Spinal cord (tissue), 10 donors: ENCODE measurements around the gene LRRC9. TPM values are rescaled to one million over a fixed set of nuclear protein-coding genes. Genes with fewer than 3 reads are reported as not detected.
A peak's percentile ranks its signal among the peaks of the same experiment; 100 is the strongest.
"Not testable (repeated sequence)": the region's sequence is repeated elsewhere in the genome, so short reads cannot be mapped to it uniquely, and the experiment has no call there.

ENCODE experiments used
- DNase-seq, 6 donors: peaks; one replicate each; pipeline versions ENCODE4 v3.0.0 to v3.0.0-alpha.2; 2013 to 2015; ENCODE audit warnings: low spot score in 6 of 6, low read depth in 4 of 6
- H3K27ac ChIP-seq: one replicate; pipeline ENCODE4 v1.5.1; 2013; ENCODE audit warnings: low read depth, low read length, control low read depth
- H3K27me3 ChIP-seq: one replicate; pipeline ENCODE4 v1.6.1; 2013; ENCODE audit warnings: low read length; ENCODE audit not compliant: control insufficient read depth, insufficient read depth
- H3K36me3 ChIP-seq: one replicate; pipeline ENCODE4 v1.6.1; 2013; ENCODE audit warnings: low read length; ENCODE audit not compliant: control insufficient read depth, insufficient read depth
- H3K4me1 ChIP-seq: one replicate; pipeline ENCODE4 v1.6.1; 2013; ENCODE audit warnings: low read length; ENCODE audit not compliant: control insufficient read depth, insufficient read depth
- H3K4me3 ChIP-seq: one replicate; pipeline ENCODE4 v1.5.1; 2013; ENCODE audit warnings: low read depth, low read length, control low read depth
- H3K9me3 ChIP-seq: one replicate; pipeline ENCODE4 v1.6.1; 2013; ENCODE audit warnings: low read length; ENCODE audit not compliant: control insufficient read depth, insufficient read depth
- WGBS: methylation state at CpG from one replicate; pipeline ENCODE4 v1.1.5; 2013; ENCODE audit warnings: missing lambda C conversion rate; ENCODE audit not compliant: insufficient coverage; 5-methylcytosine and 5-hydroxymethylcytosine counted together
- polyA plus RNA-seq, 2 donors: library from polyadenylated mRNA; unstranded; fragments of 120-200 nt; gene quantifications; one replicate each; pipeline ENCODE4 v1.2.1, GENCODE V29; 2013; ENCODE audit not compliant: insufficient read length in 2 of 2
- total RNA-seq, 2 donors: library from RNA; depleted of rRNA in 1 of 2; stranded (reverse); fragments of 120-200 nt in 1 of 2; fragments of >200 nt in 1 of 2; gene quantifications; one replicate each; pipeline versions ENCODE4 v1.2.3 to v1.2.4, GENCODE V29; 2013 to 2014
- donor health status: healthy.

Gene LRRC9
- total and polyA plus RNA-seq, 4 donors = 2.5 to 8.2 (median 6.8) TPM

GRCh38 chr14:60025571-60025970 is 105.6 kb downstream of the LRRC9 start:
- Histone ChIP-seq H3K4me3 (no peak overlapping the region), H3K9me3 (no peaks in the 10 kb centered on the region), H3K4me1 (no peaks in the 10 kb centered on the region), H3K27ac (no peak overlapping the region), H3K27me3 (no peaks in the 10 kb centered on the region), H3K36me3 (no peaks in the 10 kb centered on the region)
- no peak for DNase-seq

- DNase-seq = no peak
- Histone ChIP-seq H3K4me1 (no peaks in the 10 kb centered on the region), H3K4me3 (no peak overlapping the region), H3K36me3 (no peaks in the 10 kb centered on the region), H3K27me3 (no peaks in the 10 kb centered on the region), H3K9me3 (no peaks in the 10 kb centered on the region), H3K27ac (no peak overlapping the region)
- no CpG with 5 or more reads among the region's 1 CpG for WGBS
Measured at GRCh38 chr14:60035177-60035576, 115.2 kb downstream of the LRRC9 start.

GRCh38 chr14:60047976-60048375 is 128.0 kb downstream of the LRRC9 start:
- H3K4me3 ChIP-seq, H3K27me3 ChIP-seq, H3K9me3 ChIP-seq, H3K36me3 ChIP-seq, DNase-seq, H3K27ac ChIP-seq: not testable (repeated sequence)
- no CpG with 5 or more reads among the region's 1 CpG for WGBS
- peaks cover 11% of the 10 kb centered on the region for H3K4me1 ChIP-seq

- Histone ChIP-seq H3K9me3 (no peaks in the 10 kb centered on the region), H3K36me3 (no peaks in the 10 kb centered on the region), H3K27ac (no peak overlapping the region), H3K4me3 (no peak overlapping the region), H3K4me1 (peaks cover 11% of the 10 kb centered on the region), H3K27me3 (no peaks in the 10 kb centered on the region)
- peak in 3 of 6 donors; percentile 15 to 63 (median 55) for DNase-seq
- 46% methylated on average over 3 of the region's 3 CpGs for WGBS
Measured at GRCh38 chr14:60051721-60052221, 131.8 kb downstream of the LRRC9 start.

- Histone ChIP-seq H3K27ac (no peak overlapping the region), H3K9me3 (no peaks in the 10 kb centered on the region), H3K36me3 (no peaks in the 10 kb centered on the region), H3K27me3 (no peaks in the 10 kb centered on the region), H3K4me1 (no peaks in the 10 kb centered on the region), H3K4me3 (no peak overlapping the region)
- WGBS = no CpG with 5 or more reads among the region's 1 CpG
- no peak for DNase-seq
Measured at GRCh38 chr14:60058087-60058486, 138.1 kb downstream of the LRRC9 start.

GRCh38 chr14:60061371-60061770 is 141.4 kb downstream of the LRRC9 start:
- no peak for DNase-seq
- H3K27ac ChIP-seq = no peak overlapping the region
- WGBS = no CpG with 5 or more reads among the region's 2 CpGs

GRCh38 chr14:60064491-60065072 is 144.6 kb downstream of the LRRC9 start:
- Histone ChIP-seq H3K4me1 (no peaks in the 10 kb centered on the region), H3K4me3 (no peak overlapping the region), H3K27ac (no peak overlapping the region), H3K27me3 (no peaks in the 10 kb centered on the region), H3K36me3 (no peaks in the 10 kb centered on the region), H3K9me3 (no peaks in the 10 kb centered on the region)
- peak in 3 of 6 donors; percentile 9 to 68 (median 41) for DNase-seq

More at GRCh38 chr14:60061371-60061770, 141.4 kb downstream of the LRRC9 start:
- no peaks in the 10 kb centered on the region for H3K4me1 ChIP-seq
- no peak overlapping the region for H3K4me3 ChIP-seq
- H3K36me3 ChIP-seq = no peaks in the 10 kb centered on the region
- H3K9me3 ChIP-seq = no peaks in the 10 kb centered on the region
- no peaks in the 10 kb centered on the region for H3K27me3 ChIP-seq

GRCh38 chr14:60067882-60068281 is 147.9 kb downstream of the LRRC9 start:
- no peak overlapping the region for H3K4me3 ChIP-seq
- no peaks in the 10 kb centered on the region for H3K4me1 ChIP-seq
- DNase-seq = peak in 1 of 6 donors; percentile 10
- H3K9me3 ChIP-seq = no peaks in the 10 kb centered on the region
- H3K36me3 ChIP-seq = no peaks in the 10 kb centered on the region
- no peaks in the 10 kb centered on the region for H3K27me3 ChIP-seq
- 50% methylated on average over 1 of the region's 1 CpG for WGBS
- no peak overlapping the region for H3K27ac ChIP-seq

GRCh38 chr14:60079723-60080122 is 159.8 kb downstream of the LRRC9 start:
- Histone ChIP-seq H3K36me3 (no peaks in the 10 kb centered on the region), H3K27me3 (no peaks in the 10 kb centered on the region), H3K27ac (no peak overlapping the region), H3K4me1 (no peaks in the 10 kb centered on the region), H3K4me3 (no peak overlapping the region), H3K9me3 (no peaks in the 10 kb centered on the region)
- DNase-seq = no peak

- Histone ChIP-seq H3K27ac (no peak overlapping the region), H3K36me3 (no peaks in the 10 kb centered on the region), H3K27me3 (no peaks in the 10 kb centered on the region), H3K9me3 (no peaks in the 10 kb centered on the region), H3K4me1 (no peaks in the 10 kb centered on the region), H3K4me3 (no peak overlapping the region)
- no peak for DNase-seq
Measured at GRCh38 chr14:60085085-60085484, 165.1 kb downstream of the LRRC9 start.
